Effector memory CD4-positive, alpha-beta T cell (primary cell): Measurements from ENCODE around the gene TRUB1.

Source experiments
- DNase-seq, 3 donors: peaks; one replicate each; pipeline ENCODE4 v3.0.0-alpha.2; 2020
- H3K27ac ChIP-seq: 2 replicates; pipeline ENCODE4 v1.7.0; 2013; ENCODE audit warnings: mild to moderate bottlenecking, low read length, moderate library complexity; ENCODE audit not compliant: insufficient read depth, poor library complexity, severe bottlenecking
- H3K27me3 ChIP-seq: replicated peaks from 2 replicates; pipeline ENCODE4 v1.7.0; 2013; ENCODE audit warnings: mild to moderate bottlenecking, low read length; ENCODE audit not compliant: insufficient read depth, control insufficient read depth, poor library complexity, severe bottlenecking
- H3K36me3 ChIP-seq: 2 replicates; pipeline ENCODE4 v1.7.0; 2013; ENCODE audit warnings: mild to moderate bottlenecking, low read length, moderate library complexity; ENCODE audit not compliant: control insufficient read depth, insufficient read depth
- H3K4me1 ChIP-seq: 2 replicates; pipeline ENCODE4 v1.7.0; 2013; ENCODE audit warnings: low read length, mild to moderate bottlenecking; ENCODE audit not compliant: control insufficient read depth, insufficient read depth, poor library complexity, severe bottlenecking
- H3K4me3 ChIP-seq: 2 replicates; pipeline ENCODE4 v1.7.0; 2013; ENCODE audit warnings: low read length, low read depth, mild to moderate bottlenecking; ENCODE audit not compliant: insufficient read depth, poor library complexity, severe bottlenecking
- H3K9me3 ChIP-seq: 2 replicates; pipeline ENCODE4 v1.7.0; 2013; ENCODE audit warnings: mild to moderate bottlenecking, low read length, moderate library complexity; ENCODE audit not compliant: control insufficient read depth

TRUB1 gene

GRCh38 chr10:114908896-114909295 is 29.1 kb upstream of the TRUB1 start:
- Histone ChIP-seq H3K36me3 (no peaks in the 10 kb centered on the region), H3K4me3 (no peak overlapping the region), H3K9me3 (no peaks in the 10 kb centered on the region), H3K27ac (no peak overlapping the region), H3K27me3 (peaks cover 3% of the 10 kb centered on the region), H3K4me1 (no peaks in the 10 kb centered on the region)
- DNase-seq, result no peak

GRCh38 chr10:114911052-114911711 is 26.8 kb upstream of the TRUB1 start:
- Histone ChIP-seq H3K36me3 (no peaks in the 10 kb centered on the region), H3K9me3 (no peaks in the 10 kb centered on the region), H3K27me3 (no peaks in the 10 kb centered on the region), H3K4me3 (no peak overlapping the region), H3K27ac (no peak overlapping the region), H3K4me1 (no peaks in the 10 kb centered on the region)
- DNase-seq, result no peak

GRCh38 chr10:114911801-114912469 is 26.1 kb upstream of the TRUB1 start:
- H3K27me3 ChIP-seq, result no peaks in the 10 kb centered on the region
- H3K27ac ChIP-seq, result no peak overlapping the region
- H3K36me3 ChIP-seq, result no peaks in the 10 kb centered on the region
- H3K4me1 ChIP-seq, result no peaks in the 10 kb centered on the region
- no peak for DNase-seq
- no peak overlapping the region for H3K4me3 ChIP-seq
- no peaks in the 10 kb centered on the region for H3K9me3 ChIP-seq

DNA sequence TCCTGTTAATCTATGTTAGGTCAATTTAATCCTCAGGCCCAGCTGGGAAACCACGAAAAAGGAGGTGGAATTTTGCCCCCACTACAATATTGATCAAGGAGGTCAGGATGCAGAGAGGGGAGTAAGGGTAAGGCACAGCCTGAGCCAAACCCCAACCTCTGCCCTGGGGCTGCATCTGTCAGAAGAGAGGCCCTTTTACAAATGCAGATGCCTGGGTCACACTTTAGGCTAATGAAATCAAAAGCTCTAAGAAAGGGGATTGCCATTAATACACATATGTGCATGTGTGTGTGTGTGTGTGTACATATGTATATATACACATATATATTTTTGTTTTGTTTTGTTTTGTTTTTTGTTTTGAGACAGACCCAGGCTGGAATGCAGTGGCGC is 25.5 kb upstream of the TRUB1 start:
- H3K4me3 ChIP-seq, result no peak overlapping the region
- H3K9me3 ChIP-seq, result no peaks in the 10 kb centered on the region
- H3K27me3 ChIP-seq, result no peaks in the 10 kb centered on the region
- H3K27ac ChIP-seq, result no peak overlapping the region
- no peaks in the 10 kb centered on the region for H3K36me3 ChIP-seq
- no peaks in the 10 kb centered on the region for H3K4me1 ChIP-seq
- no peak for DNase-seq

DNA sequence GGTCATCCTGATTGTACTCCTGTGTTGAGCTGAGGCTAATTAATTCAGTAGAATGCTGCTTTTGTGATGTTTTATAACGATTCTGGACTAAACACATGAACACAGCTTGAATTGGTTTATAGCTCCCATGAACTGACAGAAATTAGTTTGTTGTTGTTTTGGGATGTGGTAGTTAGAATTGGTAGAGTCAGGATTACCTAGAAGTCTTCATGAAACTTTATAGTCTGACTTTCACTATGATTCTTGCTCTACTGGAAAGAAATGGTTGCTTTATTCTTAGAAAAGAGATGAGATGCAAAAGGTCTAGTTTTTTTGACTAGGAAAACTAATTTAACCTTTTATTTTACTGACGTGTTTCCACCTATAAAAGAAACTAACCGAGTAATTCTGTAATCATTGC is 23.4 kb upstream of the TRUB1 start:
- Histone ChIP-seq H3K27ac (no peak overlapping the region), H3K36me3 (no peaks in the 10 kb centered on the region), H3K27me3 (no peaks in the 10 kb centered on the region), H3K9me3 (no peaks in the 10 kb centered on the region), H3K4me3 (no peak overlapping the region), H3K4me1 (no peaks in the 10 kb centered on the region)
- no peak for DNase-seq

DNA sequence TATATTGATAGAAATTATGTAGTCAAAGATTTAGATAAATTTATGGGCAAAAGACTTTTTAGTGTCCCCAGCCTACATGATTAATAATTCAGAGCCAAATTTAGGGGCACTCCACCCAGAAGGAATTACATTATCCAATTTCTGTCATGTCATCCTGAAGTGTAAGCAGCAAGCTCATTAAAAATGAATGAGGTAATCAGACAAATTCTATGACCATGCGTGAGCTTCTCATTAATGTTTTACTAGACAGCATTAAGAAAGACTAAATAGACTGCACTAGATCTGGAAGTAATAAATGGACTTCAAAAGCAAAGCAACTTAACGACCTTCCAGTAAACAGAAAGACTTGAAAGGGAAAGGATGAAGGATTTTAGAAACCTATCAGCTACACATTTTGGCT is 22.7 kb upstream of the TRUB1 start:
- no peaks in the 10 kb centered on the region for H3K36me3 ChIP-seq
- H3K4me1 ChIP-seq, result no peaks in the 10 kb centered on the region
- no peaks in the 10 kb centered on the region for H3K9me3 ChIP-seq
- no peaks in the 10 kb centered on the region for H3K27me3 ChIP-seq
- H3K4me3 ChIP-seq, result no peak overlapping the region
- no peak for DNase-seq
- no peak overlapping the region for H3K27ac ChIP-seq

DNA sequence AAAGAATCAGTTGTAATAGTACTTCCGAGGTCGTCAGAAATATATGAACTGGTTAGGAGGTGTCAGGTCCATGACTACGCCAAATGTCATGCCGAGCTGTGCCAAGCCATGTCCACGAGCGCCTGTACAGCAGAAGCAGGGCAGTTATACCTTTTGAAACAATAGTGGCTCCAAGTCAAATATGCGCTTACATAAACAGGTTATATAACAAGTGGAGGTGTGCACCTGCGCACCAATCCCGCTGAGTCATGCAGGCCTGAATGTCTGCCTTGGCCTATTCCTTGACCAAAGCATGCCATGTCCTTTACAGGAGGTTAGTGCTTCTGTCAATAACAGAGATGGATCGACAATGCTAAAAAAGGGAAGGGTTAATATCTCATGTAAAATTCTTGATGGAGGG is 21.3 kb upstream of the TRUB1 start:
- Histone ChIP-seq H3K36me3 (no peaks in the 10 kb centered on the region), H3K4me1 (no peaks in the 10 kb centered on the region), H3K9me3 (no peaks in the 10 kb centered on the region), H3K4me3 (no peak overlapping the region), H3K27ac (no peak overlapping the region), H3K27me3 (no peaks in the 10 kb centered on the region)
- DNase-seq, result no peak

DNA sequence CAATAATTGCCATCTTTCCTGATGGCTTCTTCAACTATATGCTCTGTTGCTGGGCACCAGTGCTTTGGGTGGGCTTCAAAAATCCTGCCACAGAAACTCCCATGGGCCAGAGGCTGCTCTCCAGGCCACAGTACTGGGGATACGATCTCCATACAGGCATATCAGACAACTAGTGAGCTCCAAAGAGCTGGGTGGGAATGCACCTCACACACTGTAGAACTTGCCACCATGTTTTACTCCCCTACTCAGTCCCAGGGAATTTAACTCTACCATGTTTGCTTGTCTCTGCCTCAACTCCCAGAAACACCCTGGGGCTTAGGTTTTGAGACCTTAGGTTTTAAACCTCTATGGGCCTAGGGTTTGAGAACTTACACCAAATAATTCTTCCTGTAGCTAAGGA is 20.5 kb upstream of the TRUB1 start:
- Histone ChIP-seq H3K27me3 (no peaks in the 10 kb centered on the region), H3K9me3 (no peaks in the 10 kb centered on the region), H3K27ac (no peak overlapping the region), H3K36me3 (no peaks in the 10 kb centered on the region), H3K4me3 (no peak overlapping the region), H3K4me1 (no peaks in the 10 kb centered on the region)
- no peak for DNase-seq

DNA sequence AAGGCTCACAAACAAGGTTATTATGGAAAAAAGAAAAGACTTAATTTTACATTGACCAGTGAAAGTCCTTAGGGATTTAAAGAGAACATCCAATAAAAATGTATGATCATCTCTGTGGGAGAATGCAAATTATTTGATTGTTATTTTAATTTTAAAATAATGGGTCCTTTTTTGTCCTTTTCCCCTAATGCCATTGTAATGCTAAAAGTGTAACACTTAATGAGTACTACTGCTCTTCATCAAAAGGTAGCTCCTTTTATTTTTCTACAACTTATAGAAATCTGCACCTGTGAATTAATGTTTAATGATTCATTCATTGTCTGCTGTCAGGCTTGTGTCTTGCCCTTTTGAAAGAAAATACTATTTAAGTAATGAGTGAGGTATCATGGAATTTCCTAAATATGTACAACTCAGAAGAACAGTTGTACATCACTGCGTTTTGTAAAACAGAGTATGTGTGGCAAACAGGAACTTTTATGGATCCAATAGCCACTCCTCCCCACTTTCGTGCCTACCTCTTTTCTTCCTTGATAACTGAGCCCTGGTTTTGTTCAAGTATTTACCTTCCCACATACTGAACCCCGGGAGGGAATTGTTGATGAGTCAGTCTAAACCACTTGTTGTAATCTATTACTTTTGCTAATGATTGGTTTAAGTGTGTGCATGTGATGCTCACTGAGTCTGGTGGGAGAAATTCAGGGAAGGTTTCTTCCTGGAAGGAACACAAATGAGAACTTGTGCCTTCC is 19.9 kb upstream of the TRUB1 start:
- H3K36me3 ChIP-seq, result no peaks in the 10 kb centered on the region
- no peak for DNase-seq
- H3K9me3 ChIP-seq, result no peaks in the 10 kb centered on the region
- H3K27me3 ChIP-seq, result no peaks in the 10 kb centered on the region
- no peak overlapping the region for H3K4me3 ChIP-seq
- H3K4me1 ChIP-seq, result no peaks in the 10 kb centered on the region
- no peak overlapping the region for H3K27ac ChIP-seq

DNA sequence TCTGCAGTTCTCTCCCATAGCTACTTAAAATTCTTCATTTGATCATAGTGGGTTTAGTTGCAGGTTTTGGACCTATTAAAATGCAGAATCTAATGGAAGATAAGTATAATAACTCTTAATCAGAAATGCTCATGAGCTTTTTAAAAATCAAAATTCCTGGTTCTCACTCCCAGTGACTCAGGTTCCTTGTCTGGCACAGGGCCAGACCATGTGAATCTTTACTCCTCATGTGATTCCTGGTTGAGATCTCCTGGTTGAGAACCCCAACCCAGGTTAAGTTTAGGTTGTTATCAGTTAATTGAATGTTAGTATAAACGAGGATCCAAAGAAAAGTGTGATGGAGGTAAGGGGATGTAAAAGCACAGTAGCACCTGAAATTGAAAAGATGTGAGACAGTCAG is 17.5 kb upstream of the TRUB1 start:
- DNase-seq, result no peak
- no peaks in the 10 kb centered on the region for H3K9me3 ChIP-seq
- no peak overlapping the region for H3K27ac ChIP-seq
- no peaks in the 10 kb centered on the region for H3K36me3 ChIP-seq
- H3K4me3 ChIP-seq, result no peak overlapping the region
- peaks cover 4% of the 10 kb centered on the region for H3K27me3 ChIP-seq
- no peaks in the 10 kb centered on the region for H3K4me1 ChIP-seq
